Ramos (cell line): ENCODE data around the gene PHACTR1.

ENCODE experiments used
- in situ Hi-C: fragments of 300-500 bp; cut with MboI; formaldehyde crosslinking; loops from one replicate; pipeline ENCODE4 v1.14.3; 2022; ENCODE audit warnings: low sequenced_read_pairs; ENCODE audit not compliant: unreplicated experiment

PHACTR1 gene

DNA sequence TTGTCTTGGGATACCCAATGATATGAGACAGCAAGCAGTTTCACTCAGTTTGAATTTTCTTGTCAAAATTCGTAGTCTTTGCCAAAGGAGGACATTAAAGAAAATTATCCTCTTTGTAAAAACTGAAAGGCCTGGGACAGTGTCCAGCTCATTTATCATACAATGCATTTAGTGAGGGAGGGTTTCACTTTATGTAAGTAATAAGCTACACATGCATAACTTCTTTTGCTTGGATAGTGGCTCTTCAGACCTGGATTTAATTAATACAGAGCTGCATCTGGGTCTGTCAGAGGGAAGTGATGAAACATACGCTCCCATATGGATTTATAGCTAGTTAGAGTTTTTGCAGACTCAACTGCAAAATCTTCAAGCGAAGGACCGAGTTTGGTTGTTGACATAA is 175.6 kb downstream of the PHACTR1 start:
- in situ Hi-C loops, result no loop called here

DNA sequence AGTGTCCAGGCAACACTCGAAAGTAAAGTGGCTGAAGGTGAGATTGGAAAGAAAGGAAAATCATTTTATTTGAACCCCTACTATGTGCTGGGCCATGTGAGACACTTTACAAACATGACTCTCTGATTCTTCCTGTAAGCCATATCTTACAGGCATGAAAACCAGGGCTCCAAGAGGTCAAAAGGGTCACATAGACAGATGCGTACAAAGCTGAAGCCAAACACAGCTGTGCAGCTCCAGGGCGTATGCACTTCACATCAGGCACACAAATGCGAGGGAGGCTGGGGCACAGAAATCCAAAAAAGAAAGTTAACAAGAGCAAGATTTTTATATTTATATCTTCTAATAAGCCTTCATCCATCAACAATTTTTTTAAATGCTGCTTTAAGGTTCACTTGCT is 176.5 kb downstream of the PHACTR1 start:
- in situ Hi-C loops, result no loop called here

DNA sequence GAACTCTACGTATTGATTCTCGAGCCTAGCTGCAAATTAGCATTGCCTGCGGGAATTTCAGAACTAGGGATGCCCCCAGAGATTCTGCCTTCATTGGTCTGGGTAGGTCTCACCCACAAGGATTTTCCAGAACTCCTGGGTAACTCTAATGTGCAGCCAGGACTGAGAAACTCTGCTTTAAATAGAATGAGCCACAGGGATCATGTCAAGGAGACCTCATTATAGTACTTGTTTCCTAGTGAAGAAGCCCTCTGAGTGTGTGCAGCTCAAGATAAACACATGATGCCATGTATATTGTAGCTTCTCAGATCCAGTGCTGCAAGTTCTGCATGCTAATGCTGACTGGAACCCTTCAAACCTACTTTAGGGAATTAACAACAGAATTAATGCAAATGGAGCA is 179.2 kb downstream of the PHACTR1 start:
- in situ Hi-C loops, result no loop called here

GRCh38 chr6:12896208-12896733 is 179.7 kb downstream of the PHACTR1 start:
- in situ Hi-C loops, result no loop called here

GRCh38 chr6:12898603-12899002 is 182.0 kb downstream of the PHACTR1 start:
- in situ Hi-C loops, result no loop called here

DNA sequence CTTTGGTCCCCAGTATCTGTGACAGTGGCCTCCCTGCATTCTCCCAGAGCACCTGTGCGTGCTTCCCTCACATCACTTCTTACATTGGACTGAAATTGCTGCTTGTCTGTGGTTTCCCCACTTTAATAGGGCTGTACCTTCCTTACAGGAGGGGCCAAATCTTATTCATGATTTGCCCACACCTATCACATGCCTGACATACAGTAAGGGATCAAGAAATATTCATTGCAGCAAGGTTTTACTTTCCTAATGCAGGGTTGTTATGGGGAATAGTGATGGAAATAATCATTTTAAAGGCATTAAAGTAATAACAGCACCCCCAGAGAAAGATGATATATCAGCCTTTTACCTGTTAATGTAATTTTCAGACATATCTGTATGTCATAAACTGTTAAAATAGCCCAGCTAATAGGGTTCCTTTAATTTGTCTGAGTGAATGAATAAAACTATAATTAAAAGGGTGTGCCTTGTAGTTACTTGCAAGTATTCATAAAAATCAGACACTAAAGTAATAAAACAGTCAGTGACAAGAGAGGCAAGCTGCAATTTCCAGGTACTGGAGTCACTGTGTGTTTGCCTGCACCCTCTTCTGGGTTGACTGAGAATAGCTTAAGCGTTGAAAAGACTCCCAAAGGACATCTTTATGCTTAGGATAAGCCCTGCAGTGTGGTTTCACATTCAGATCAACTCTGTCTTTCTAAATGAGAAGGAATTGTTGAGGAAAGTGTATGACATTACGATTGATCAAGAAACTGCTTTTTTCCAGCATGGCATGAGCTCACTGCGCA is 182.7 kb downstream of the PHACTR1 start:
- in situ Hi-C loops, result no loop called here

GRCh38 chr6:12903246-12903645 is 186.7 kb downstream of the PHACTR1 start:
- in situ Hi-C loops, result loop anchor here (10.0 kb wide), 1 partner anchor 432 kb away; no protein-coding TSS in a partner anchor

DNA sequence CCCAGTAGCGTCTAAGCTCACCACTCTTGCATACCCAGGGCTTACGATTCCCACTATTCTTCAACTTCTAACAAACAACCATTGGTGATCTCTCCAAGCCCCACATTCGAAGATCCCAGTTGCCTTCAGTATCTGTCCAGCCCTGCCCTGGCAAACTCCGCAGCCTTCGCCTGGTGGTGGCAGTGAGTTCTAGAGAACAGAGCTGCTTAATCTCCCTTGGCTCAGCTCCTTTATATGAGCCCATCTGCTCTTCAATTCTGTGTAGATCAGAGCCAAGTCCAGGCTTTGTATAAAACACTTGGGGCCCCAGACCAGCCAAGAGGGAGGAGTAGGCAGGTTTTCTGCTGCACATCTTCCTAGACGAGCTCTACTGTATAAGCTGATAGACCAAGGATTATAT is 193.3 kb downstream of the PHACTR1 start:
- in situ Hi-C loops, result loop anchor here (10.0 kb wide), 1 partner anchor 425 kb away; no protein-coding TSS in a partner anchor

DNA sequence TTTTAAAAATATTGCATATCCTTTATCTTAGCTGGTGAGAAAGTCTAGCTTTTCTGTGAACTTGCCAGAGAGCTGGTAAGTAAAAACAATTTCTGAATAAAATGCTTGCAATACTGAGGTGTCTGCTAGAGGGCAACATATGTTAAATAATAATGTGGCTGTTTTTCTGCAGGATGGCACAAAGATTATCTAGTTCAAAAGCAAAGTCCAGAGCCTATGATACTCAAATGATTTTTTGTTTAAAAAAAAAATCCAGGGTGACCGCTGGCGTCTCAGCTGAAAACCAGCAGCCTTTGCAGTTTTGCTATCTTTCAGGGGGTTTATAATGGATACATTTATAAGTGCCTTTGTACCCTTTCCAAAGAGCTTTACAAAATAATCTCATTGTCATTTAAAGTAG is 194.9 kb downstream of the PHACTR1 start:
- in situ Hi-C loops, result no loop called here

GRCh38 chr6:12913201-12913600 is 196.6 kb downstream of the PHACTR1 start:
- in situ Hi-C loops, result no loop called here

- in situ Hi-C loops, result no loop called here
Measured at GRCh38 chr6:12916006-12916405, 199.4 kb downstream of the PHACTR1 start.

GRCh38 chr6:12916420-12917136 is 200.0 kb downstream of the PHACTR1 start:
- in situ Hi-C loops, result no loop called here

- in situ Hi-C loops, result no loop called here
Measured at GRCh38 chr6:12921467-12921866, 204.9 kb downstream of the PHACTR1 start.

DNA sequence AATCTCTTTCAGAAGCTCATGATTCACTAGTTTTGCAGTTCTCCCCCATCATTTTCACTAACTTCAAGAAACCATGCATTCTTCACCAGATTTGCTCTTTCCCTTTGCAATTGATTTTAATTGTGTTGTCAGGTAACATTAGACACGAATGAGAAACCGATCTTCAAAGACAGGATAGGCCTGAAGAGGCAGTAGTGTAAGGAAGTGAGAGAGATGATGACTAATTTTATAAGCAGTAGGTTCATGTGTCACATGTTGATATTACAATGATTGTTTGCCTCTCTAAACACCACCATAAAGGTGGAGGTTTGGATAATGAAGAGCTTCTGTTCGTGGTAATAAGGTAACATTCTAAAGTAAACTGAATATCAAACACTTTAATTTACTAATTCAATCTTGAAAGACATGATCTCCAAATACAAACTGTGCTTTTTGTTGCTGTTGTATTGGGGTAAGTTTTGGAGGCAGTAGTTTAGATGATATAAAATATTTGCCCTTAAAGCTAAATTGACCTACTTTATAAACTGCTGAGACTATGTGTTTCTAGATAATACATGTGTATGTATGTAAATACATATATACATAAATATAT is 207.2 kb downstream of the PHACTR1 start:
- in situ Hi-C loops, result no loop called here

DNA sequence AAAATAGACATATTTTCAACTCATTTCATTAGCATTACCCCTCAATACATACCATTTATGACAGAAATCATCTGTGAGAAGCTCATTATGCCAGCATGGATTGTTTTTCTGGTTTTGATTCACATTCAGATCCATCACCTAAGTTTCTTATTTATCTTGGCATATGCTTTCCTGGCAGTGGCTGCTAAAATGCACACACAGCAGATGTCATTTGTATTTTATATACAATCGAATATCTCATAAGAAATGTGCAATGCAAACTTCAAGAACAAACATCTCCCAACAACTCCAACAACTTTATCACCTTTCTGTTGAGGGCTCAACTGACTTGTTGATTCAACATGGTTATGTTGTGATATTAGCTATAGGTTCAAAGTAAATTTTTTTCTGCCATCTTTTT is 208.3 kb downstream of the PHACTR1 start:
- in situ Hi-C loops, result no loop called here

DNA sequence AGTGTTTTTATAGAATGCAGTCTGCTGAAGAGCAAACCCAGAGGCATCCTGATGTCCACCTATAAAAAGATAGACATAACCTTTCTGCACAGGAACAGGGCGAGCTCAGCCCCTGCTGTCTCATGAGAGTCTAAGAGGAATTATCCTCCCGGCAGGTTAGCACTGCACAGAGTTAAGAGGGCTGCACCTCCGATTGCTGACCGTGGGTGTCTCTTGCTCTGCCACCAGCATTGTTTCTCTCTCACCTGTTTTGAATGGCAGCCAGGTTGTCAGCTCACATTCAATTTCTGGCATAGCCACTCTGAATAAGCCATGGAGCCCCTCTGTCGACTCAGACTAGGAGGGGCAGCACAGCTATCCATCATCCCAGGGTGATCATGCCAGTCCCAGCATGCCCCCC is 211.2 kb downstream of the PHACTR1 start:
- in situ Hi-C loops, result no loop called here

DNA sequence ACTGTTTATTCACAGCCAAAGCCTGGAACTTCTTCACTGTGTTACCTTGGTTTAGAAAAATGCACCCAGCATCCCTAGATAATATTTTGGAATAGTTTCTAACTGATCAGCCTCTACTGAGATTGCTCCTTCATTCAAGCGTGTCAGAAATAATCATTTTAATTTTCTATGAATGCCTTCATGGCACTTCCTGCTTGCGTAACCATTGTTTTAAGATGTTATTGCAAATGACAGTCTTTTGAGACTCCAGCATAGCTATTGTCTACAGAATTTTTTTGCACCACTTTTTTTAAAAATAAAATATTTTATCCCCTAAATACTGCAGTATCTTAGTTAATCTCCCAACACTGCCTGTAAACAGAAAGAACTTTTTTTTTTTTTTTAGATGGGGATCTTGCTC is 213.1 kb downstream of the PHACTR1 start:
- in situ Hi-C loops, result no loop called here

DNA sequence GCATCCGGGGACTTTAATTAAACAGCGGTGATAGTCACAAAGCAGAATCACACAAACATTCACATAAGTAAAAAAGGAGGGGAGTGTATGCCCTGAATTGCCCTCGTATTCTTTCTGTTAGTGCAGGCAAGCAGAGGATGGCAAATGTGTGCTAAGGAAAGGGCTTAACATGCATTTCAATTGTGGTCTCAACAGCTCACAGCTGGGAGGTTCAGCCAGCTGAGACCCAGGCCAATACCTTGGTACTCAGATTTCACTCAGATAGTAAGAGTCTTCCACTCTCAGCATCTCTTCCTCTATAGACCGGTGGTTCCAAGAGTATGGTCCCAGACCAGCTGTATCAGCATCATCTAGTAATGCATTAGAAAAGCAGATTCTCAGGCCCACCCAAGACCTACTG is 215.1 kb downstream of the PHACTR1 start:
- in situ Hi-C loops, result no loop called here

DNA sequence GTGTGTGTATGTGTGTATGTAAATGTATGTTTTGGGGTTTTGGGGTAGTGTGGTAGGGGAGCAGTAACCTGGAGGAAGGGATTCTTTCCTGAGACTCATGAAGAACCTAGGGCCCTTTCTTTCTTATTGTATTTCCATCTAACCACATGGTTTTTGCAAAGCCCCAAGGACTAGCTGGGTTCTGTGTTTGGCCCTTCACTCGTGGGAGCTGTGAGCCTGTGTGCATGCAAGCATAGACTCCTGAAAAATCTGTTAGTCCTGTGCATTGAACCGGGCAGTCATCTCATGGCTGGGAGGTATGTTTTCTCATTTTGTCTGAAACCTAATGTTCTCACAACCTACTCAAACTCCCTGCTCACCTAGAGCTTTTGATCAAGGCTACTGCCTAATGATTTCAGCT is 219.1 kb downstream of the PHACTR1 start:
- in situ Hi-C loops, result no loop called here

GRCh38 chr6:12937971-12938370 is 221.4 kb downstream of the PHACTR1 start:
- in situ Hi-C loops, result no loop called here

DNA sequence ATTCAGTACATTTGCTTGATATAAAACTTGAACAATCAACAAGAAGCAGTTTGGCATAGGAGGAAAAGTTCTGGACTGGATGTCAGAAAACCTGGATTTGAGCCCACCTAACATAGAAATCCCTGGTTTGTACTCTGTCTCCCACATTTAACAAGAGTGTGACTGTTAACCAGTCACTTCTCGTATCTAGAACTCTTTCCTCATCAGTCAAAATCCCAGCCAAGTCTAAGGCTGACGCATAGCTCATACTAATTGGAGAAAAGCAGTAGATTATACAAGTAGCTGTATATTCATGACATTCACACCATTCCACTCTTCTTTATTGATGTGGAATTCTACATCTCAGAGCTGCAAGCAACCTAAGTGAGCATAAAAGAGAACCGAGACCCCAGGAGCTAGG is 222.7 kb downstream of the PHACTR1 start:
- in situ Hi-C loops, result no loop called here
